Activated CD4-positive, alpha-beta T cell treated with anti-CD3 and anti-CD28 coated beads for 48 hours (primary cell): ENCODE data around the gene RAB33B.
"Not testable (repeated sequence)": the region's sequence is repeated elsewhere in the genome, so short reads cannot be mapped to it uniquely, and the experiment has no call there.

Source experiments
- DNase-seq: peaks from one replicate; pipeline ENCODE4 v3.0.0-alpha.2; 2020

RAB33B gene

GRCh38 chr4:139465922-139466321 is 12.0 kb downstream of the RAB33B start:
- DNase-seq = no peak

GRCh38 chr4:139468756-139469155 is 14.8 kb downstream of the RAB33B start:
- DNase-seq = not testable (repeated sequence)

DNA sequence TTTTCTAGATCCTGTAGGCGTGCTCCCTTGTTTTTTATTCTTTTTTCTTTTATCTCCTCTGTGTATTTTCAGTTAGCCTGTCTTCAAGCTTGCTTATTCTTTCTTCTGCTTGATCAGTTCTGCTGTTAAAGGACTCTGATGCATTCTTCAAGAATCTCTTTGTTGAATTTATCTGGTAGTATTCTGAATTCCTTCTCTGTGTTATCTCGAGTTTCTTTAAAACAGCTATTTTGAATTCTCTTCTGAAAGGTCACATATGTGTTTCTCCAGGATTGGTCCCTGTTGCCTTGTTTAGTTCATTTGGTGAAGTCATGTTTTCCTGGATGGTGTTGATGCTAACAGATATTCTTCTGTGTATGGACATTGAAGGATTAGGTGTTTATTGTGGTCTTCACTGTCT is 15.3 kb downstream of the RAB33B start:
- no peak for DNase-seq

- DNase-seq = no peak
These were observed 15.9 kb downstream of the RAB33B start for GRCh38 chr4:139469869-139470268.

DNA sequence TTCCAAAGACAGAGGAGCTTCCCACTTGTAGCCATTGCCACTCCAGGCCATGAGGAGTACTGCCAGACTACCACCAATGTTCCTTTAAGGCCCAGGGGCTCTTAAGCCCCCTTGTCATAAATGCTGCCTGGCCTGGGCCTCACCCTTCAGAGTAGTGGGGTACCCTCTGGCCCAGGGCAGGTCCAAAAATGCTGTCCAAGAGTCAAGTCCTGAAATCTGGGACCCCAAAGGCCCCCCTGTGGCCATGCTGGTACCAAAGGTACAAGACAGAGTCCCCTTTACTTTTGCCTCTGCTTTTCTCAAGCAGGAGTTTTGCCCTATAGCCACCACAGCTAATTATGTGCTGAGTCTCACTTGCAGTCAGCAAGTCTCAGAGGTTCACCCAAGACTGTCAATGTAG is 16.4 kb downstream of the RAB33B start:
- no peak for DNase-seq

DNA sequence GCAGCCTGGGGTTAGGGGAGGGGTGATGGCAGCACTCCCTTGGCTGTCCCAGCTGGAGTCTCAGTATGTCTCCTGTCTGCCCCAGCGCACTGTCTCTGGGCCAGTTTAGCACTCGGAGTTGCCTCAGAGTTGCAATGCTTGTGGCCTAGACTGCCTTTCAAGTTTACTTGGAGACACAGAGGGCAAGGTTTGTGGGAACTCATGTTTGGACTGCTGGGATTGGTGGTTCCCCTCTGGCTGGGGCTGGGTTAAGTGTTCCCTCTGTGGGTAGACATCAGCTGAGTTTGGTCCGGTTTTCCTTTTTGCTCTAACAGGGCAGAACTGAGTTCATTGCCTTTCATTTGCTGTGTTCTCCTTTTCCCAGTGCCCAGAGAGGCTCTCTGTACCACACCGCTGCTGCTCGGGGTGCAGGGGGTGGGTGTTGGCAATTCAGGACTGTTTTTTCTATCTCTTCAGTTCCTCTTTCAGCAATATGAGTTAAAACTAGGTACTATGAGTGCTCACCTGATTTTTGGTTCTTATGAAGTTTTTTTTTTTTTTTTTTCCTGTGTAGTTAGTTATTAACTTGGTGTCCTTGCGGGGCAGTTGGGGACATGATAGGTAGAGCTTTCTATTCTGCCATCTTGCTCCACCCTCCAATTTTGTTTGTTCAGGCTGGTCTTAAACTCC is 17.2 kb downstream of the RAB33B start:
- no peak for DNase-seq

- no peak for DNase-seq
These were observed 18.9 kb downstream of the RAB33B start for GRCh38 chr4:139472852-139473251.

DNA sequence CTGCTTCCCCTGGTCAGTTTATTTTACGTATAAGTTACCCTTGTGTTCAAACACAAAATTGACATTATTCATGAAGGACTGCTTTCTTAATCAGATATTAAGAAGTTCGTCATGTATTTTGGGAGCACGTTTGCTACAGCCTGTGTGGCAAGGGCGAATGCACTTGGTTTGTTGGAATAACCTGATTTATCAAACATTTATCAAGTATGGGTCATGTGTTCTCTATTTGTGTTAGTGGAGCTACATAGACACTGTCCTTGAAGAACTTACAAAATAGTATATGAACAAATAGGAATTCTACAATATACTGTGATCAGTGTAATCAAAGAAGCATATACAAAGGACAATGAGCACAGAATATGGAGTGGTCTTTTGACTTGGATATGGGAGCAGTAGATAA is 22.4 kb downstream of the RAB33B start:
- DNase-seq = no peak

GRCh38 chr4:139481465-139481864 is 27.5 kb downstream of the RAB33B start:
- DNase-seq = no peak

- no peak for DNase-seq
These were observed 29.1 kb downstream of the RAB33B start for GRCh38 chr4:139483000-139483399.

- DNase-seq = no peak
These were observed 30.9 kb downstream of the RAB33B start for GRCh38 chr4:139484783-139485311.

GRCh38 chr4:139488442-139488841 is 34.5 kb downstream of the RAB33B start:
- no peak for DNase-seq

DNA sequence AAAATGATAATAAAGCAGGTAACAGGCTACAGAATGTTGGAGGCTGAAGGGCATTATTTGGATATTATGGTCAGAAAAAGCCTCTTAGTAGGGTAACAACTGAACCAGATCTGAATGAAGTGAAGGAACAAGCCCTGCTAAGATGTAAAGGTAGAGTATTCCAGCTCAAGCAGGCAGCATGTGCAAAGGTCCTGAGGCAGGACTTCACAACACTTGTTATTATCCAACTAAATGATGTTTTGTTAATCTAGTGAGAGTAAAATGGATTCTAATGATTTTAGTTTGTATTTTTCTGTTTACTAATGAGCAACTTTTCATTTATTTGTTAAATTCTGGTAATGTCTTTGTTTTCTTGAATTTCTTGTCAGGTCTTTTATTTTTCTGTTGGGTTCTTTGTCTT is 35.7 kb downstream of the RAB33B start:
- DNase-seq = no peak

DNA sequence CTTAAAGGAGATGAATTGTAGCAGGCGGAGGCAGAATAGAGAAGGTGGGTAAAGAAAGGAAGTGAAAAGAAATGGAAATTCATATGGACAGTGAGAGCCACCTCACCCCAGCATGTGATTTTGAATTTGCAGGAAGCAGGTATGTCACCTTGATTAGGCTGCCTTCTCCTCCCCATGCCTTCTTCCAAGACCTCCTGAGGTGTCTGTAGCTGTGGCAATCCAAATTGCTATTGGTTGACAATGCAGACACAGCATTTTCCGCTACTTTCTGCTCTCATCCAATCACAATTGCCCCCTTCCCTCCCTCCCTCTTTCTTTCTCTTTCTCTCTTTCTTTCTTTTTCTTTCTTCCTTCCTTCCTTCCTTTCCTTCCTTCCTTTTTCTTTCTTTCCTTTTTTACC is 38.5 kb downstream of the RAB33B start:
- no peak for DNase-seq

DNA sequence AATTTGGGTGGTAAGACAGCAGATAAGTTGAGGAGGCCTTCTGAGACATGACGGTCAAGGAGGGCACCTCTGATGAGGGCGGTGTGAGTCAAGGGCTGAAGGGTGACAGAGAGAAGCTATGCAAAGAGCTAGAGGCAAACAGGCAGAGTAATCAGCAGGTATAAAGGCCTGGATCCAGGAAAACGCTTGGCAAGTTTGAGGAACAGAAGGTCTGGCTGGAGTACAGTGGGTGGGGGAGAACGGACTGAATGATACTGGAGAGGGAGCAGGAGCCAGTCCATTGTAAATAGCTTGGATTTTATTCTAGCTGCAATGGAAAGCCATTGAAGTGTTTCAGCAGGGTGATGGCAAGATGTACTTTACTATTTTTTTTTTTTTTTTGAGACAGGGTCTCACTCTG is 39.3 kb downstream of the RAB33B start:
- no peak for DNase-seq

DNA sequence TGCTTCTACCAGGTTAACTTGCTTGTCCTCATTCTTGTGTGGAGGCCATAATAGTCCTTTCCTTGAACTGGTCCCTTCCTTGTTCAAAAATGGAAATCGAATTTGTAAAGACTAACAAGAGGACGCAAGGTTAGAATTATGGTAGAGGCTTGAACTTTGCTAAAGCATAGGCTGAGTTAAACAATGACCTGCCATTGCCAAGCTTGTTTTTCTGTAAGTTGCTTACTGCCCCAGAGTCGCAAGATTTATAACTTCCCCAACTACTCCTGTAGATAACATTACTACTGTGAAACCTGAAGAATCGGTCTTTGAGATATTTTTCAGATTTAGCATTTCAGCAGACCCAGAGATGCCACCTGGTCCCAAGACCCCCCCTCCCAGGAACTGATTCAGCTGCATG is 45.3 kb downstream of the RAB33B start:
- DNase-seq = no peak

DNA sequence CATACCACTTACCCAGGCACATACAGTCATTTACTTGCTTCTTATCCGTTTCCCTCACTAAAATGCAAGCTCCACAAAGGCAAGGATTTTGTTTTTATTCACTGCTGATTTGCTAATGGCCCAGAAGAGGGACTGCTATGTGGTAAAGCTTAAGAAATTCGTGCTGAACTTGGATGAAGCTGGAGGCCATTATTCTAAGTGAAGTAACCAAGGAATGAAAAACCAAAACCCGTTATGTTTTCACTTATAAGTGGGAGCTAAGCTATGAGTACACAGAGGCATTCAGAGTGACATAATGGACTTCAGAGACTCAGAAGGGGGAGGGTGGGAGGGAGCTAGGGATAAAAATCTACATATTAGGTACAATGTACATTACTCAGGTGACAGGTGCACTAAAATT is 47.2 kb downstream of the RAB33B start:
- DNase-seq = no peak

DNA sequence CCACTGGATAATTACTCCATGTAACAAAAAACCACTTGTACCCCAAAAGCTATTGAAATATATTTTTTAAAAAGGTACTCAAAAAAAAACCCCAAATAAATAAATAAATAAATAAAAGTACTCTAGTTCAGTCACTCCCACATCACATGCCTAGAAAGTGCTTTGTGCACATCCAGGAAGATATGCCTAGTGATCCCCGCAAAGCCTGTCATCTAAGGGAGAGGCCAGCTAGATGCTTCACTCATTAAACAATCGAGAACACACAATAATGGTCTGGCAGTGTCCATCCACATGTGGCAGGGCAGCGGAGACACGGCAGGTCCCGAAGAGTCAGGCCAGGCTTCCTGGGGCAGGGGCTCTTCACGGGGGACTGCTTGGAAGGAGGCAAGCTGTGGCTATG is 47.6 kb downstream of the RAB33B start:
- no peak for DNase-seq

GRCh38 chr4:139501927-139502899 is 48.3 kb downstream of the RAB33B start:
- no peak for DNase-seq

DNA sequence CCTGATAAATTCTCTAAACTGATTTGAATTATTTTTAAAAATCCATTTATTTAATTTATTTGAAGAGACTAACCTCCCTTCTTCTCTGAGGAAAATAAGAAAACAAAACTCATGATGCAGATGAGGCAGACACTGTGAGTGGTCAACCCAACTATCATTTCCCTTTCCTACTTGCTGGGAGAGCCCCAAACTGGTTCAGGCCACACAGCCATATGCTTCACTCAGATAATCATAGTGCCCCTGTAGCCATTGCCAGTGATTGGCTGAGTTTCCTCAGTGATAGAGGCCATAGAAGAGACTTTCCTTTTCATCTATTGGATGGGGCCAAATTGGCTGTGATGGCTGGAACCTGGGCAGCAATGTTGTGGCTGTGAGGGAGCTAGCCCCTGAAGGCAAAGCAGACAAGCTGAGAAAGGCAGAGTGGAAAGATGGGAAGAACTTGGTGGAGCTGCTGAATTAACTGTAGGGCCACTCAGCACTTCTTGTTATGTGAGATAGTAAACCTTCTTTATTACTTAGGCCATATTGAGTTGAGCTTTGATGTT is 49.8 kb downstream of the RAB33B start:
- no peak for DNase-seq

GRCh38 chr4:139506774-139507173 is 52.9 kb downstream of the RAB33B start:
- no peak for DNase-seq

GRCh38 chr4:139508581-139509237 is 54.8 kb downstream of the RAB33B start:
- DNase-seq = no peak

DNA sequence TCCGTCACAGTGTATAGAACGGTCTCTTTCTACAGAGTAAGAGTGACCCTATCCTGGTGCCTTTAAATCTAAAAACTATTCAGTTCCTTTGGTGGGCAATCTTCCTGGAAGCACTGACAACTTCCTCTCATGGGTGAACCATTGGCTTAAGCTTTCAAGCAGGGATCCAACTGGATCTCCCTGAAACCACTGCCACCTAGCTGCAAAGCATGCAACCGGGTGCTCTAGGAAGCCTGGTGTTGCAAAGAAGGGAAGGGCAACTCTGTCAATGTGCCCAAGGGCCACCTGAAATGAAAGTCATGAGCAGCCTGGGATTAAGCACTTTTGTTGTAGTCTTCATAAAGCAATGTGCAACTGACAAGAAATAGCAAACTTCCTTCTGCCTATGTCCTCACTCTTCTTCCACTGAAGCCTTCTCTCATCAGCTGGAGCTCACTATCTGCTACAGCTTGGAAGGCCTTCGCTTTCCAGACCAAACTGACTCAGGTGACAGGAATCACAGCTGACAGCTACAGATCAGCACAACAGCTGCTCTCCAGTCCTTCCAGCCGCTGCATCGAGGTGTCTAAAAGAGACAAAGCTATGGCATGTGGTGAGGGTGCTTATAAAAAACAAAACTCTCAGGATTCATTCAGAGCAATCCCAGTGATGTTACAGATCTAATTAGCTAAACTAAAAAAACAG is 55.9 kb downstream of the RAB33B start:
- no peak for DNase-seq
